Uterus (tissue), 2 donors: ENCODE data around the gene SOS2.
A peak's percentile ranks its signal among the peaks of the same experiment; 100 is the strongest.

Experiments used
- CTCF ChIP-seq, 4 experiments: fragments of 200-600 bp in 2 of 4; fragments of 450-650 bp in 2 of 4; sonication (generic) in 2 of 4; IDR thresholded peaks; one replicate each; pipeline ENCODE4 v1.5.1; 2016 to 2019; ENCODE audit warnings: antibody characterized with exemption in 4 of 4, mild to moderate bottlenecking in 2 of 4, moderate library complexity in 1 of 4
- POLR2A ChIP-seq, 2 donors: fragments of 450-650 bp; IDR thresholded peaks; one replicate each; pipeline ENCODE4 v1.6.1; 2016; ENCODE audit warnings: antibody characterized with exemption in 2 of 2, mild to moderate bottlenecking in 1 of 2, moderate library complexity in 1 of 2

GRCh38 chr14:50116181-50116956, 115.0 kb downstream of the SOS2 start, which contains the start of gene VCPKMT:
- TF ChIP-seq CTCF (IDR thresholded peaks at IDR 0.05) (no peak), POLR2A (IDR thresholded peaks at IDR 0.05) (peak; percentile 86 to 88)
